Left ventricle myocardium inferior (tissue), 1 donor: ENCODE measurements around the gene UBFD1. TPM values are rescaled to one million over a fixed set of nuclear protein-coding genes. Genes with fewer than 3 reads are reported as not detected.

ENCODE experiments used
- DNase-seq: peaks from one replicate; pipeline ENCODE4 v3.0.0-alpha.2; 2020
- H3K27ac ChIP-seq: fragments of 200-600 bp; replicated peaks from 2 replicates; pipeline ENCODE4 v1.8.0; 2021
- H3K27me3 ChIP-seq: fragments of 200-600 bp; 2 replicates; pipeline ENCODE4 v1.8.0; 2021; ENCODE audit warnings: low read depth
- H3K36me3 ChIP-seq: fragments of 200-600 bp; 2 replicates; pipeline ENCODE4 v1.8.0; 2021
- H3K4me1 ChIP-seq: fragments of 200-600 bp; 2 replicates; pipeline ENCODE4 v1.8.0; 2021
- H3K4me3 ChIP-seq: fragments of 200-600 bp; 2 replicates; pipeline ENCODE4 v1.8.0; 2021; ENCODE audit warnings: mild to moderate bottlenecking, moderate library complexity
- H3K9me3 ChIP-seq: fragments of 200-600 bp; replicated peaks from 2 replicates; pipeline ENCODE4 v1.8.0; 2021
- intact Hi-C: fragments of 100-400 bp; cut with micrococcal nuclease; formaldehyde crosslinking; loops from one replicate; pipeline ENCODE4 v1.11.0; 2022
- total RNA-seq: library from RNA; stranded (reverse); fragmentation: NEBNext Ultra II Directional; extraction: Animal tissue kit (Norgen Biotek cat#: 25700); gene quantifications from one replicate; pipeline ENCODE4 v1.2.1, GENCODE V29; 2021
- TF ChIP-seq, protein P1 (sequence below): fragments of 200-600 bp; IDR thresholded peaks from 2 replicates; pipeline ENCODE4 v1.8.0; 2021; ENCODE audit warnings: antibody characterized with exemption, mild to moderate bottlenecking, borderline replicate concordance
- donor health status: DM: no; HTN: yes; CAD: no; lungs with severe emphysema.

The UBFD1 gene
- total RNA-seq, 1 donor from 2014 or later, result 61.4 TPM

DNA sequence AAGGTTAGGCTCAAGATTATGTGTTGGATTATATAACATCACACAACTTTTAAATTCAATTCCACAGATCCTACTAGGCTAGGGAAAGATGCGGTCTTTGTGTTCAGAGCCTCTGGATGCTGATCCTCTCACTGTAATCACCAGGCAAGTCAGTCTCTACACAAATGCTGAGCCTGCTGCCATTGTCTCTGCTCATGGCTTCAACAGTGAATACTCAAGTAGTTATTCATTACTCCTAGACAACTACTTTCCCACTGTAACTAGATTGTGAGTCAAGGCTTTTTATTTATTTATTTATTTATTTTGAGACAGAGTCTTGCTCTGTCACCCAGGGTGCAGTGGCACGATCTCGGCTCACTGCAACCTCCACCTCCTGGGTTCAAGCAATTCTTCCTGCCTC lies 54.4 kb downstream of the UBFD1 start:
- DNase-seq, result no peak
- Histone ChIP-seq H3K4me1 (no peaks in the 10 kb centered on the region), H3K9me3 (no peaks in the 10 kb centered on the region), H3K4me3 (no peak overlapping the region), H3K36me3 (peaks cover 64% of the 10 kb centered on the region), H3K27ac (no peak overlapping the region), H3K27me3 (no peaks in the 10 kb centered on the region)
- intact Hi-C loops, result no loop called here
- TF ChIP-seq, protein P1, sequence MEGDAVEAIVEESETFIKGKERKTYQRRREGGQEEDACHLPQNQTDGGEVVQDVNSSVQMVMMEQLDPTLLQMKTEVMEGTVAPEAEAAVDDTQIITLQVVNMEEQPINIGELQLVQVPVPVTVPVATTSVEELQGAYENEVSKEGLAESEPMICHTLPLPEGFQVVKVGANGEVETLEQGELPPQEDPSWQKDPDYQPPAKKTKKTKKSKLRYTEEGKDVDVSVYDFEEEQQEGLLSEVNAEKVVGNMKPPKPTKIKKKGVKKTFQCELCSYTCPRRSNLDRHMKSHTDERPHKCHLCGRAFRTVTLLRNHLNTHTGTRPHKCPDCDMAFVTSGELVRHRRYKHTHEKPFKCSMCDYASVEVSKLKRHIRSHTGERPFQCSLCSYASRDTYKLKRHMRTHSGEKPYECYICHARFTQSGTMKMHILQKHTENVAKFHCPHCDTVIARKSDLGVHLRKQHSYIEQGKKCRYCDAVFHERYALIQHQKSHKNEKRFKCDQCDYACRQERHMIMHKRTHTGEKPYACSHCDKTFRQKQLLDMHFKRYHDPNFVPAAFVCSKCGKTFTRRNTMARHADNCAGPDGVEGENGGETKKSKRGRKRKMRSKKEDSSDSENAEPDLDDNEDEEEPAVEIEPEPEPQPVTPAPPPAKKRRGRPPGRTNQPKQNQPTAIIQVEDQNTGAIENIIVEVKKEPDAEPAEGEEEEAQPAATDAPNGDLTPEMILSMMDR, result no peak

DNA sequence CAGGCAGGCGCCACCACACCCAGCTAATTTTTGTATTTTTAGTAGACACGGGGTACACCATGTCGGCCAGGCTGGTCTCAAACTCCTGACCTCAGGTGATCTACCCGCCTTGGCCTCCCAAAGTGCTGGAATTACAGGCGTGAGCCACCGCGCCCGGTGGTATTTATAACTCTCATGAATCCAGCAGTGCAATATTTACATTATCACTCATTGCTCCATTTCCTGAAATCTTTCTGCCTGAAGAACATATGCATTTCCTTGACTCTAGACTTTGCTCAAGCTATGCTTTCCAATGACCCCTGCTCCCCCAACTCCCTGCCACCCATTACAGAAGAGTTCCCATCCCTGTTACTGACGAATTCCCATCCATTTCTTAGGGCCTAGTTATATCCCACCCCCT lies 58.3 kb downstream of the UBFD1 start:
- H3K4me1 ChIP-seq, result no peaks in the 10 kb centered on the region
- H3K27me3 ChIP-seq, result no peaks in the 10 kb centered on the region
- intact Hi-C loops, result no loop called here
- TF ChIP-seq, protein P1, result no peak
- DNase-seq, result no peak
- H3K36me3 ChIP-seq, result peaks cover 70% of the 10 kb centered on the region
- H3K9me3 ChIP-seq, result no peaks in the 10 kb centered on the region
- H3K27ac ChIP-seq, result no peak overlapping the region
- no peak overlapping the region for H3K4me3 ChIP-seq

Other genes with a start within 250 kb of the UBFD1 start
- gene COG7, start 104.5 kb upstream of the UBFD1 start, total RNA-seq, result 11.7 TPM
- 59.4 TPM for gene GGA2, start 47.2 kb upstream of the UBFD1 start, total RNA-seq
- gene EARS2, start 377 bp upstream of the UBFD1 start, total RNA-seq, result 21.1 TPM
- gene NDUFAB1, start 38.6 kb downstream of the UBFD1 start, total RNA-seq, result 464 TPM
- 4.2 TPM for gene PALB2, start 83.6 kb downstream of the UBFD1 start, total RNA-seq
- 40.0 TPM for gene DCTN5, start 83.7 kb downstream of the UBFD1 start, total RNA-seq
- 1.2 TPM for gene PLK1, start 121.2 kb downstream of the UBFD1 start, total RNA-seq
- not detected for gene ERN2, start 155.5 kb downstream of the UBFD1 start, total RNA-seq
- gene CHP2, start 197.3 kb downstream of the UBFD1 start, total RNA-seq, result not detected